Panc1 (cell line): ENCODE measurements around the gene ZNF845. TPM values are rescaled to one million over a fixed set of nuclear protein-coding genes. Genes with fewer than 3 reads are reported as not detected.
A peak's percentile ranks its signal among the peaks of the same experiment; 100 is the strongest.
"Not testable (repeated sequence)": the region's sequence is repeated elsewhere in the genome, so short reads cannot be mapped to it uniquely, and the experiment has no call there.

Experiments
- ATAC-seq: fragments of 200-7000 bp; cut with Tn5 transposase; 2 replicates; pipeline ENCODE4 v1.9.1; 2020; ENCODE audit warnings: mild to moderate bottlenecking, moderate library complexity
- BruUV-seq: library from RNA; stranded (reverse); fragments of 400-500 nt; replicated peaks from 2 replicates; lab custom pipeline; 2021; lab: Mats Ljungman, UMichigan
- CTCF ChIA-PET: fragments of 300-600 bp; sonication (Branson Sonifier 250); formaldehyde crosslinking; loops from one replicate; lab custom pipeline; 2022; ENCODE audit warnings: antibody characterized with exemption; lab: Charles Lee
- POLR2A ChIA-PET: fragments of 300-600 bp; sonication (Branson Sonifier 250); formaldehyde crosslinking; loops from one replicate; lab custom pipeline; 2022; ENCODE audit warnings: antibody characterized with exemption; lab: Charles Lee
- DNase-seq: peaks from one replicate; pipeline ENCODE4 v3.0.0-alpha.2; 2010; ENCODE audit warnings: low read depth, low spot score
- H3K27ac ChIP-seq: 2 replicates; pipeline ENCODE4 v1.5.1; 2011; ENCODE audit warnings: mild to moderate bottlenecking, low read length, inconsistent platforms
- H3K27me3 ChIP-seq: fragments of 200-500 bp; sonication (Bioruptor generic); 2 replicates; pipeline ENCODE4 v1.6.0; 2014; ENCODE audit warnings: low read length, inconsistent platforms; ENCODE audit not compliant: control insufficient read depth, insufficient read depth
- H3K36me3 ChIP-seq: fragments of 200-500 bp; sonication (Bioruptor generic); 2 replicates; pipeline ENCODE4 v1.5.1; 2014; ENCODE audit warnings: inconsistent platforms, mild to moderate bottlenecking, low read length, moderate library complexity; ENCODE audit not compliant: control insufficient read depth, insufficient read depth
- H3K4me1 ChIP-seq: 2 replicates; pipeline ENCODE4 v1.5.1; 2011; ENCODE audit warnings: inconsistent platforms, mild to moderate bottlenecking, low read length, moderate library complexity; ENCODE audit not compliant: control insufficient read depth, insufficient read depth
- H3K4me3 ChIP-seq, 2 experiments: 2 replicates each; pipeline ENCODE4 v1.5.1; 2011 to 2012; ENCODE audit warnings: low read depth in 2 of 2, low read length in 2 of 2, mild to moderate bottlenecking in 2 of 2, inconsistent platforms in 1 of 2, moderate library complexity in 1 of 2
- H3K9me3 ChIP-seq: fragments of 200-500 bp; sonication (Bioruptor generic); 2 replicates; pipeline ENCODE4 v1.5.1; 2014; ENCODE audit warnings: low read depth, mild to moderate bottlenecking, inconsistent platforms, low read length, moderate library complexity; ENCODE audit not compliant: control insufficient read depth, insufficient read depth
- CTCF ChIP-seq: fragments of 450-650 bp; IDR thresholded peaks from 2 replicates; pipeline ENCODE4 v1.5.1; 2017; ENCODE audit warnings: mild to moderate bottlenecking
- POLR2AphosphoS5 ChIP-seq: IDR thresholded peaks from 2 replicates; pipeline ENCODE4 v1.6.1; 2012; ENCODE audit warnings: mild to moderate bottlenecking, low read depth, low read length, moderate library complexity
- REST ChIP-seq, 2 experiments: IDR thresholded peaks; 2 replicates each; pipeline ENCODE4 v1.6.1; 2011 to 2012; ENCODE audit warnings: low read depth in 2 of 2, control low read depth in 1 of 2, low read length in 1 of 2, mild to moderate bottlenecking in 1 of 2, moderate library complexity in 1 of 2; ENCODE audit not compliant: insufficient read depth in 1 of 2
- SIN3A ChIP-seq: IDR thresholded peaks from 2 replicates; pipeline ENCODE4 v1.6.1; 2012; ENCODE audit warnings: low read depth, mild to moderate bottlenecking, low read length, moderate library complexity, borderline replicate concordance; ENCODE audit not compliant: insufficient read depth
- TCF7L2 ChIP-seq: IDR thresholded peaks from 2 replicates; pipeline ENCODE4 v1.6.1; 2011; ENCODE audit warnings: mild to moderate bottlenecking, low read depth, low read length, inconsistent platforms
- in situ Hi-C: cut with HindIII; loops from 2 replicates; pipeline ENCODE4 v1.10.0; 2016; ENCODE audit warnings: low sequenced_read_pairs, low pct_unique_long_range_greater_than_20kb
- intact Hi-C: fragments of 100-400 bp; cut with micrococcal nuclease; formaldehyde crosslinking; loops from one replicate; pipeline ENCODE4 v1.10.0; 2022; ENCODE audit not compliant: unreplicated experiment
- total RNA-seq: library from RNA; stranded (reverse); gene quantifications from one replicate; pipeline ENCODE4 v1.2.1, GENCODE V29; 2021; ENCODE audit not compliant: unreplicated experiment

The ZNF845 gene
- total RNA-seq, 1 experiment from 2014 or later: 12.3 TPM

GRCh38 chr19:53332484-53332883 lies 1.1 kb upstream of the ZNF845 start:
- POLR2A ChIA-PET: no interaction called here
- TF ChIP-seq REST (IDR thresholded peaks at IDR 0.05; ENCODE audit: insufficient read depth in 1 of 2, low read depth in 2 of 2, low read length in 1 of 2) (no peak), TCF7L2 (no peak), POLR2AphosphoS5 (no peak), CTCF (no peak), SIN3A (no peak)
- ATAC-seq (no peak), DNase-seq (no peak)
- H3K36me3 ChIP-seq: no peaks in the 10 kb centered on the region
- no peaks in the 10 kb centered on the region for H3K4me1 ChIP-seq
- H3K4me3 ChIP-seq: peak overlapping the region; percentile 86 to 100; a peak in 2 of 4 replicates
- no TSS peak for BruUV-seq
- peaks cover 24% of the 10 kb centered on the region; the same call in 1 of the 2 replicates for H3K9me3 ChIP-seq
- in situ Hi-C loops: no loop called here
- H3K27ac ChIP-seq: no peak overlapping the region
- H3K27me3 ChIP-seq: no peaks in the 10 kb centered on the region
- CTCF ChIA-PET: no interaction called here
- intact Hi-C loops: no loop called here

- no peak for DNase-seq
- ChIA-PET POLR2A (interaction anchor here (0.6 to 0.7 kb wide), 2 partner anchors 59 to 112 kb away, joined by 3 to 8 read pairs; no protein-coding TSS in a partner anchor), CTCF (no interaction called here)
- intact Hi-C loops: no loop called here
- H3K4me1 ChIP-seq: no peaks in the 10 kb centered on the region
- peak overlapping the region; percentile 60 for H3K27ac ChIP-seq
- no peaks in the 10 kb centered on the region for H3K36me3 ChIP-seq
- peak; percentile 68 for ATAC-seq
- no TSS peak for BruUV-seq
- H3K9me3 ChIP-seq: peaks cover 20% of the 10 kb centered on the region; the same call in 1 of the 2 replicates
- no peaks in the 10 kb centered on the region for H3K27me3 ChIP-seq
- no peak for TF ChIP-seq POLR2AphosphoS5
- no peak for TF ChIP-seq SIN3A
- TF ChIP-seq REST (IDR thresholded peaks at IDR 0.05; ENCODE audit: insufficient read depth in 1 of 2, low read depth in 2 of 2, low read length in 1 of 2): no peak
- no peak for TF ChIP-seq CTCF
- TF ChIP-seq TCF7L2: no peak
- in situ Hi-C loops: no loop called here
- peak overlapping the region; percentile 86 to 100 for H3K4me3 ChIP-seq
Measured at GRCh38 chr19:53333066-53333462, 485 bp upstream of the ZNF845 start.

- H3K36me3 ChIP-seq, H3K4me1 ChIP-seq, ATAC-seq, H3K4me3 ChIP-seq, BruUV-seq, intact Hi-C loops, DNase-seq, in situ Hi-C loops, POLR2A ChIA-PET, CTCF ChIA-PET, H3K27me3 ChIP-seq, H3K27ac ChIP-seq: not testable (repeated sequence)
- H3K9me3 ChIP-seq: peaks cover 35% of the 10 kb centered on the region
Measured at GRCh38 chr19:53344403-53344802, 10.9 kb downstream of the ZNF845 start.
